Neuronal stem cell (in vitro differentiated cells): ENCODE results near the gene KRTAP12-1.
A peak's percentile ranks its signal among the peaks of the same experiment; 100 is the strongest.

ENCODE experiments used
- DNase-seq: peaks from one replicate; pipeline ENCODE4 v3.0.0-alpha.2; 2013; ENCODE audit warnings: low spot score
- H2AFZ ChIP-seq: one replicate; pipeline ENCODE4 v1.6.1; 2013; ENCODE audit warnings: mild to moderate bottlenecking, low read length, inconsistent platforms
- H2AK5ac ChIP-seq: 2 replicates; pipeline ENCODE4 v1.6.1; 2013; ENCODE audit warnings: low read depth, mild to moderate bottlenecking, inconsistent platforms, low read length, moderate library complexity, mixed read lengths
- H2BK120ac ChIP-seq: 2 replicates; pipeline ENCODE4 v1.6.1; 2013; ENCODE audit warnings: low read depth, mild to moderate bottlenecking, inconsistent platforms, low read length, moderate library complexity, mixed read lengths
- H2BK12ac ChIP-seq: one replicate; pipeline ENCODE4 v1.6.1; 2013; ENCODE audit warnings: low read length, inconsistent platforms
- H2BK15ac ChIP-seq: 2 replicates; pipeline ENCODE4 v1.6.1; 2013; ENCODE audit warnings: mild to moderate bottlenecking, low read length, inconsistent platforms, mixed read lengths
- H2BK5ac ChIP-seq: one replicate; pipeline ENCODE4 v1.6.1; 2013; ENCODE audit warnings: inconsistent platforms, mild to moderate bottlenecking, low read length, moderate library complexity
- H3K14ac ChIP-seq: one replicate; pipeline ENCODE4 v1.6.1; 2013; ENCODE audit warnings: low read length, inconsistent platforms
- H3K18ac ChIP-seq: 2 replicates; pipeline ENCODE4 v1.6.1; 2013; ENCODE audit warnings: low read length, inconsistent platforms
- H3K23ac ChIP-seq: 2 replicates; pipeline ENCODE4 v1.6.1; 2013; ENCODE audit warnings: low read depth, mild to moderate bottlenecking, mixed read lengths, low read length, inconsistent platforms; ENCODE audit not compliant: poor library complexity
- H3K27ac ChIP-seq: replicated peaks from 3 replicates; pipeline ENCODE4 v1.5.1; 2013; ENCODE audit warnings: low read length, inconsistent platforms
- H3K27me3 ChIP-seq, 3 experiments: 2 replicates each; pipeline ENCODE4 v1.6.1; 2013; ENCODE audit warnings: low read length in 3 of 3, mild to moderate bottlenecking in 2 of 3, inconsistent platforms in 1 of 3, low read depth in 1 of 3, mixed read lengths in 1 of 3, moderate library complexity in 1 of 3; ENCODE audit not compliant: control insufficient read depth in 3 of 3, insufficient read depth in 3 of 3
- H3K36me3 ChIP-seq, 2 donors: replicated peaks in 1 of 2; 2 replicates each; pipeline ENCODE4 v1.6.1; 2013; ENCODE audit warnings: low read length in 2 of 2; ENCODE audit not compliant: control insufficient read depth in 2 of 2, insufficient read depth in 2 of 2
- H3K4ac ChIP-seq: 2 replicates; pipeline ENCODE4 v1.6.1; 2013; ENCODE audit warnings: inconsistent platforms, mild to moderate bottlenecking, low read length, moderate library complexity
- H3K4me1 ChIP-seq, 2 donors: 1 replicate in 1 of 2; 2 replicates in 1 of 2; pipeline ENCODE4 v1.6.1; 2013; ENCODE audit warnings: low read length in 2 of 2, low read depth in 1 of 2; ENCODE audit not compliant: control insufficient read depth in 2 of 2, insufficient read depth in 1 of 2
- H3K4me2 ChIP-seq: one replicate; pipeline ENCODE4 v1.6.1; 2013; ENCODE audit warnings: mild to moderate bottlenecking, low read length, inconsistent platforms; ENCODE audit not compliant: insufficient read depth, poor library complexity, severe bottlenecking
- H3K4me3 ChIP-seq, 2 donors: 2 replicates each; pipeline ENCODE4 v1.5.1; 2013; ENCODE audit warnings: low read length in 2 of 2, mild to moderate bottlenecking in 2 of 2, inconsistent platforms in 1 of 2, moderate library complexity in 1 of 2
- H3K79me1 ChIP-seq: one replicate; pipeline ENCODE4 v1.6.1; 2013; ENCODE audit warnings: low read depth, mild to moderate bottlenecking, inconsistent platforms, low read length, moderate library complexity
- H3K9ac ChIP-seq: one replicate; pipeline ENCODE4 v1.6.1; 2013; ENCODE audit warnings: mild to moderate bottlenecking, low read depth, low read length, inconsistent platforms; ENCODE audit not compliant: poor library complexity
- H3K9me3 ChIP-seq, 2 donors: replicated peaks in 1 of 2; 2 replicates each; pipeline versions ENCODE3 to v1.6.1; 2013; ENCODE audit warnings: low read length in 2 of 2, mild to moderate bottlenecking in 2 of 2, inconsistent platforms in 1 of 2, low read depth in 1 of 2, mixed read lengths in 1 of 2, moderate library complexity in 1 of 2; ENCODE audit not compliant: control insufficient read depth in 2 of 2, insufficient read depth in 1 of 2
- H4K8ac ChIP-seq: one replicate; pipeline ENCODE4 v1.6.1; 2013; ENCODE audit warnings: low read depth, mild to moderate bottlenecking, inconsistent platforms, low read length, moderate library complexity
- H4K91ac ChIP-seq: one replicate; pipeline ENCODE4 v1.6.1; 2013; ENCODE audit warnings: low read length, low read depth, mild to moderate bottlenecking, inconsistent platforms; ENCODE audit not compliant: poor library complexity
- WGBS, 2 donors: extraction: QIAGEN DNeasy Blood & Tissue Kit; methylation state at CpG; one replicate each; pipeline ENCODE4 v1.1.7; 2013; ENCODE audit warnings: missing lambda C conversion rate in 2 of 2, mixed read lengths in 1 of 2; ENCODE audit not compliant: insufficient read length in 2 of 2, insufficient replicate concordance in 1 of 2; ENCODE audit errors: extremely low coverage in 2 of 2; 5-methylcytosine and 5-hydroxymethylcytosine counted together

The KRTAP12-1 gene

DNA sequence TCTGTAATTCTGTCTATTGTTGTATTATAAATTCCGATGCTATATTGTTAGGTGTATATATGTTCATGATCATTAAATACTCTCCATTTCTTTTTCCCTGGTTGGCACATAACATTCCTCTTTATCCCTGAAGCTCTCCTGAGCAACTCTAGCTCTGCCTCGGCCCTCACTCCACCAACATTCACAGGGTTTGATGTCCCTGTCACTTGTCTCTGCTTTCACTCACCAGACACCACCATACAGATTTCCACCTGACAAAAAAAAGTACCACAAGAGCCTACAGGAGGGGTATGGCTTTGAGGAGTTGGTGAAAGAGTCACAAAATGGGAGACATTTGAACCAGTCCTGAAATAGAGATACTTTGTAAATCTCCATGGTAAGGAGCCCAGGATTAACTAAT lies 38.2 kb upstream of the KRTAP12-1 start:
- H3K27me3 ChIP-seq = peaks cover 0 to 58% (median 8%) of the 10 kb centered on the region in 3 experiments
- no peak overlapping the region for H3K4me2 ChIP-seq
- no peak for DNase-seq
- no peak overlapping the region for H3K27ac ChIP-seq
- no peak overlapping the region for H3K14ac ChIP-seq
- no peak overlapping the region for H3K9ac ChIP-seq
- H3K4ac ChIP-seq = no peak overlapping the region
- H2BK12ac ChIP-seq = no peak overlapping the region
- no peaks in the 10 kb centered on the region for H3K36me3 ChIP-seq
- H2AK5ac ChIP-seq = no peak overlapping the region
- H3K9me3 ChIP-seq = peaks cover 0 to 2% of the 10 kb centered on the region in 2 donors
- no CpG with 5 or more reads among the region's 2 CpGs for WGBS, 2 donors
- no peak overlapping the region for H2BK5ac ChIP-seq
- H2BK15ac ChIP-seq = no peak overlapping the region
- H4K91ac ChIP-seq = no peak overlapping the region
- H3K4me1 ChIP-seq = peaks cover 0 to 2% of the 10 kb centered on the region in 2 donors
- no peak overlapping the region for H2AFZ ChIP-seq
- no peak overlapping the region for H4K8ac ChIP-seq
- H3K23ac ChIP-seq = no peak overlapping the region
- H3K79me1 ChIP-seq = no peaks in the 10 kb centered on the region
- no peak overlapping the region for H3K4me3 ChIP-seq
- no peak overlapping the region for H2BK120ac ChIP-seq
- no peak overlapping the region for H3K18ac ChIP-seq

GRCh38 chr21:44718571-44718970 lies 36.6 kb upstream of the KRTAP12-1 start:
- no peak overlapping the region for H2BK12ac ChIP-seq
- H3K4me3 ChIP-seq = no peak overlapping the region
- H2BK120ac ChIP-seq = no peak overlapping the region
- H3K79me1 ChIP-seq = no peaks in the 10 kb centered on the region
- H3K27me3 ChIP-seq = peaks cover 0 to 61% (median 4%) of the 10 kb centered on the region in 3 experiments
- H2AK5ac ChIP-seq = no peak overlapping the region
- H3K4me1 ChIP-seq = peaks cover 0 to under 1% of the 10 kb centered on the region in 2 donors
- no peak overlapping the region for H3K9ac ChIP-seq
- no peaks in the 10 kb centered on the region for H3K9me3 ChIP-seq
- H3K18ac ChIP-seq = no peak overlapping the region
- no peak overlapping the region for H2BK5ac ChIP-seq
- H3K36me3 ChIP-seq = no peaks in the 10 kb centered on the region
- no peak overlapping the region for H3K4me2 ChIP-seq
- H4K91ac ChIP-seq = no peak overlapping the region
- no peak overlapping the region for H3K23ac ChIP-seq
- no peak for DNase-seq
- no CpG with 5 or more reads among the region's 6 CpGs for WGBS, 2 donors
- no peak overlapping the region for H4K8ac ChIP-seq
- no peak overlapping the region for H3K27ac ChIP-seq
- H3K14ac ChIP-seq = no peak overlapping the region
- no peak overlapping the region for H2AFZ ChIP-seq
- peak overlapping the region; percentile 80 for H2BK15ac ChIP-seq
- H3K4ac ChIP-seq = no peak overlapping the region

DNA sequence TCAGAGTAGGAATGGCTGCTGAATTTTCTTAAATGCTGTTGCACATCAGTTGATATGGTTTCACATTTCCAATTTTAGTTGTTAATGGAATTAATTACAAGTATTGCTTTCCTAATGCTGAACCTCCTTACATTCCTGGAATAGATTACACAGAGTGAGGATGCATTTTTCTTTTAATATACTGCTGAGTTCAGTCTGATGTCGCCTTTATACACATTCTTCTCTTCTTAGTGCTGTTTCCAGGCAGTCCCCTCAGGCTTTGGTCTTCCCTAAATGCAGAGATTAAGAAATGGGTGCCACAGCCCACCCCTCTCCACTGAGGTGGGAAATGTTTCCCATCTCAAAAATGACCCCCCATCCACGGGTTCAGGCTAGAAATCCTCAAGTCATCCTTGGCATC lies 36.1 kb upstream of the KRTAP12-1 start:
- Histone ChIP-seq H3K27me3 (peaks cover 0 to 61% (median 8%) of the 10 kb centered on the region in 3 experiments), H3K9ac (no peak overlapping the region), H2AFZ (no peak overlapping the region), H4K91ac (no peak overlapping the region), H3K4ac (no peak overlapping the region), H2BK120ac (no peak overlapping the region), H3K9me3 (no peaks in the 10 kb centered on the region), H3K79me1 (no peaks in the 10 kb centered on the region), H2BK15ac (peak overlapping the region; percentile 80), H2BK5ac (no peak overlapping the region), H4K8ac (no peak overlapping the region), H3K14ac (no peak overlapping the region), H3K27ac (no peak overlapping the region), H3K4me3 (no peak overlapping the region), H2AK5ac (no peak overlapping the region), H3K4me2 (no peak overlapping the region), H3K36me3 (no peaks in the 10 kb centered on the region), H3K18ac (no peak overlapping the region), H3K23ac (no peak overlapping the region), H3K4me1 (no peaks in the 10 kb centered on the region), H2BK12ac (no peak overlapping the region)
- no CpG with 5 or more reads among the region's 2 CpGs for WGBS, 2 donors
- no peak for DNase-seq

DNA sequence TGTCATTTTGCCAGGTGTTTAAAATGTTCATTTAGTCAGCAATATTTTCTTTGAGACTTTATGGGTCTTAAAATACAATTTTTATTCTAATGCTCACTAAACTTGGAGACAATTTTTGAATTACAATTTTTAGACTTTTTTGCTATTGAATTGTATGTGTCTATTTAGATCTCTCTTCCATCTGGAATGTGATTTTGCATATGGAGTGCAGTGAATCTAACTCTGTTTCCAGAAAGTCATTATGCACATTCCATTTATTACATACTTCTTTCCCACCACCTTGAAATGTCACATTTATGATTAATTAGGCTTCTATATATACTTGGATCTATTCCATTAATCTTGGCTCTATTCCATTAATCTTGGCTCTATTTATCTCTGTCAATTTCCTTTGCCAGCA lies 35.0 kb upstream of the KRTAP12-1 start:
- Histone ChIP-seq H3K4ac (no peak overlapping the region), H4K91ac (no peak overlapping the region), H3K27ac (no peak overlapping the region), H3K36me3 (no peaks in the 10 kb centered on the region), H2AFZ (no peak overlapping the region), H3K79me1 (no peaks in the 10 kb centered on the region), H3K4me1 (peaks cover 0 to 3% of the 10 kb centered on the region in 2 donors), H3K9ac (no peak overlapping the region), H2AK5ac (no peak overlapping the region), H3K4me3 (no peak overlapping the region), H3K23ac (no peak overlapping the region), H3K18ac (no peak overlapping the region), H3K4me2 (no peak overlapping the region), H4K8ac (no peak overlapping the region), H2BK12ac (no peak overlapping the region), H3K14ac (no peak overlapping the region), H2BK5ac (no peak overlapping the region), H3K9me3 (no peaks in the 10 kb centered on the region), H3K27me3 (peaks cover 6 to 64% (median 19%) of the 10 kb centered on the region in 3 experiments), H2BK120ac (no peak overlapping the region), H2BK15ac (no peak overlapping the region)
- no peak for DNase-seq
